Measurements from ENCODE around the gene NRDE2.

The NRDE2 gene

DNA sequence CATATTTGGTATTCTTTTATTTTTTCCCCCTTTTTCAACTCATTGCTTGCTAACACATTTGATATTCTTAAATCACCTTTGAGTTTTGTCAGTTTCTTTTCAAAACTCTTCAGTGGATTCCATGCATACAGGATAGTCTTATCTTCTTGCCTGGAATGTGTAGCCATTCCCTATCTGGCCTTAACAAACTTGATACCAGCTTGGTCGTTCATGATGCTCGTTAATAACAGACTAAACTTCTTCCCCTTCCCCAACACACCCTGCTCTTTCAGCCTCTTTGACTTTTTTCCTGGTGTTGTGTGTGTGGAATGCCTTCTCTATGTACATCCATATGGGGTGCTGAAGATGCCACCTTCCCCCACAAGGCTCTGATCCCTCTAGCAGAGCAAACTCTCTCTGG, 47.4 kb upstream of the NRDE2 start:
- peaks cover 13% of the 10 kb centered on the region; the same call in 1 of the 2 replicates for H3F3A ChIP-seq (ENCODE audit: insufficient read depth)
- H3K9me3 ChIP-seq (ENCODE audit: insufficient read depth, low read length) = no peaks in the 10 kb centered on the region
- no peaks in the 10 kb centered on the region for H4K20me1 ChIP-seq (ENCODE audit: low read depth, low read length)
- no peak overlapping the region for H3K27ac ChIP-seq (ENCODE audit: low read depth, low read length)
- H3K9ac ChIP-seq (ENCODE audit: low read length) = no peak overlapping the region
- no peak overlapping the region for H3K4me2 ChIP-seq (ENCODE audit: low read depth, low read length, poor library complexity, severe bottlenecking)
- H3K36me3 ChIP-seq (ENCODE audit: low read length) = no peaks in the 10 kb centered on the region
- no peaks in the 10 kb centered on the region for H3K27me3 ChIP-seq (ENCODE audit: low read length)
- no peaks in the 10 kb centered on the region for H3K79me2 ChIP-seq (ENCODE audit: insufficient read depth, low read length)
- no peak overlapping the region for H2AFZ ChIP-seq (ENCODE audit: low read depth, low read length, severe bottlenecking)
- H3K9me2 ChIP-seq (replicated peaks; ENCODE audit: insufficient read depth, low read length) = no peaks in the 10 kb centered on the region
- TF ChIP-seq EZH2phosphoT487 (conservative IDR thresholded peaks at IDR 0.05; ENCODE audit: low read length) = no peak
- TF ChIP-seq, protein P1, sequence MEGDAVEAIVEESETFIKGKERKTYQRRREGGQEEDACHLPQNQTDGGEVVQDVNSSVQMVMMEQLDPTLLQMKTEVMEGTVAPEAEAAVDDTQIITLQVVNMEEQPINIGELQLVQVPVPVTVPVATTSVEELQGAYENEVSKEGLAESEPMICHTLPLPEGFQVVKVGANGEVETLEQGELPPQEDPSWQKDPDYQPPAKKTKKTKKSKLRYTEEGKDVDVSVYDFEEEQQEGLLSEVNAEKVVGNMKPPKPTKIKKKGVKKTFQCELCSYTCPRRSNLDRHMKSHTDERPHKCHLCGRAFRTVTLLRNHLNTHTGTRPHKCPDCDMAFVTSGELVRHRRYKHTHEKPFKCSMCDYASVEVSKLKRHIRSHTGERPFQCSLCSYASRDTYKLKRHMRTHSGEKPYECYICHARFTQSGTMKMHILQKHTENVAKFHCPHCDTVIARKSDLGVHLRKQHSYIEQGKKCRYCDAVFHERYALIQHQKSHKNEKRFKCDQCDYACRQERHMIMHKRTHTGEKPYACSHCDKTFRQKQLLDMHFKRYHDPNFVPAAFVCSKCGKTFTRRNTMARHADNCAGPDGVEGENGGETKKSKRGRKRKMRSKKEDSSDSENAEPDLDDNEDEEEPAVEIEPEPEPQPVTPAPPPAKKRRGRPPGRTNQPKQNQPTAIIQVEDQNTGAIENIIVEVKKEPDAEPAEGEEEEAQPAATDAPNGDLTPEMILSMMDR (IDR thresholded peaks at IDR 0.05; ENCODE audit: insufficient read depth, low read length, poor library complexity, severe bottlenecking) = no peak
- no peak overlapping the region for H3K4me3 ChIP-seq (ENCODE audit: insufficient read depth, low read length, poor library complexity, severe bottlenecking)

- Histone ChIP-seq H3K4me3 (ENCODE audit: insufficient read depth, low read length, poor library complexity, severe bottlenecking) (no peak overlapping the region), H3K36me3 (ENCODE audit: low read length) (no peaks in the 10 kb centered on the region), H3K9ac (ENCODE audit: low read length) (no peak overlapping the region), H3K9me3 (ENCODE audit: insufficient read depth, low read length) (no peaks in the 10 kb centered on the region), H3F3A (ENCODE audit: insufficient read depth) (peaks cover 13% of the 10 kb centered on the region; the same call in 1 of the 2 replicates), H3K27me3 (ENCODE audit: low read length) (no peaks in the 10 kb centered on the region), H4K20me1 (ENCODE audit: low read depth, low read length) (no peaks in the 10 kb centered on the region), H2AFZ (ENCODE audit: low read depth, low read length, severe bottlenecking) (no peak overlapping the region), H3K79me2 (ENCODE audit: insufficient read depth, low read length) (no peaks in the 10 kb centered on the region), H3K4me2 (ENCODE audit: low read depth, low read length, poor library complexity, severe bottlenecking) (no peak overlapping the region), H3K27ac (ENCODE audit: low read depth, low read length) (no peak overlapping the region), H3K9me2 (replicated peaks; ENCODE audit: insufficient read depth, low read length) (no peaks in the 10 kb centered on the region)
- TF ChIP-seq, protein P1 (IDR thresholded peaks at IDR 0.05; ENCODE audit: insufficient read depth, low read length, poor library complexity, severe bottlenecking) = no peak
- no peak for TF ChIP-seq EZH2phosphoT487 (conservative IDR thresholded peaks at IDR 0.05; ENCODE audit: low read length)
Observed at GRCh38 chr14:90378249-90378648, 46.5 kb upstream of the NRDE2 start.

DNA sequence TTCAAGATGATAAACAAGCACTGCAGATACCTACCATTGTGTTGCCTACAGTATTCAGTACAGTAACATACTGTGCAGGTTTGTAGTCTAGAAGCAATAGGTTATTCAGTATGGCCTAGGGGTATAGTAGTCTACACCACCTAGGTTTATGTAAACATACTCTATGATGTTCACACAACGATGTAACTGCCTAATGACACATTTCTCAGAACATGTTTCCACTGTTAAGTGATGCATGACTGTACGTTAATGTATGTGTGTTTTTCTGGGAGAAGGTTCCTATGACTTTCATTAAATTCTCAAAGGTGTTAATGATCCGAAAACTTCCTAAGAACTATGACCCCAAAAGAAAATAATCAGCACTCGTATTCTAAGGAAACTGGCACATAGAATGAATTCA, 44.2 kb upstream of the NRDE2 start:
- no peaks in the 10 kb centered on the region for H3F3A ChIP-seq (ENCODE audit: insufficient read depth)
- no peaks in the 10 kb centered on the region for H3K9me2 ChIP-seq (replicated peaks; ENCODE audit: insufficient read depth, low read length)
- no peak overlapping the region for H3K9ac ChIP-seq (ENCODE audit: low read length)
- no peaks in the 10 kb centered on the region for H4K20me1 ChIP-seq (ENCODE audit: low read depth, low read length)
- H3K27ac ChIP-seq (ENCODE audit: low read depth, low read length) = no peak overlapping the region
- H3K9me3 ChIP-seq (ENCODE audit: insufficient read depth, low read length) = no peaks in the 10 kb centered on the region
- H3K27me3 ChIP-seq (ENCODE audit: low read length) = no peaks in the 10 kb centered on the region
- TF ChIP-seq EZH2phosphoT487 (conservative IDR thresholded peaks at IDR 0.05; ENCODE audit: low read length) = no peak
- TF ChIP-seq, protein P1 (IDR thresholded peaks at IDR 0.05; ENCODE audit: insufficient read depth, low read length, poor library complexity, severe bottlenecking) = no peak
- H3K4me2 ChIP-seq (ENCODE audit: low read depth, low read length, poor library complexity, severe bottlenecking) = no peak overlapping the region
- no peaks in the 10 kb centered on the region for H3K79me2 ChIP-seq (ENCODE audit: insufficient read depth, low read length)
- H3K4me3 ChIP-seq (ENCODE audit: insufficient read depth, low read length, poor library complexity, severe bottlenecking) = no peak overlapping the region
- H2AFZ ChIP-seq (ENCODE audit: low read depth, low read length, severe bottlenecking) = no peak overlapping the region
- no peaks in the 10 kb centered on the region for H3K36me3 ChIP-seq (ENCODE audit: low read length)
